ENCODE data around the gene LRBA.
"Not testable (repeated sequence)": the region's sequence is repeated elsewhere in the genome, so short reads cannot be mapped to it uniquely, and the experiment has no call there.

Gene LRBA, protein sequence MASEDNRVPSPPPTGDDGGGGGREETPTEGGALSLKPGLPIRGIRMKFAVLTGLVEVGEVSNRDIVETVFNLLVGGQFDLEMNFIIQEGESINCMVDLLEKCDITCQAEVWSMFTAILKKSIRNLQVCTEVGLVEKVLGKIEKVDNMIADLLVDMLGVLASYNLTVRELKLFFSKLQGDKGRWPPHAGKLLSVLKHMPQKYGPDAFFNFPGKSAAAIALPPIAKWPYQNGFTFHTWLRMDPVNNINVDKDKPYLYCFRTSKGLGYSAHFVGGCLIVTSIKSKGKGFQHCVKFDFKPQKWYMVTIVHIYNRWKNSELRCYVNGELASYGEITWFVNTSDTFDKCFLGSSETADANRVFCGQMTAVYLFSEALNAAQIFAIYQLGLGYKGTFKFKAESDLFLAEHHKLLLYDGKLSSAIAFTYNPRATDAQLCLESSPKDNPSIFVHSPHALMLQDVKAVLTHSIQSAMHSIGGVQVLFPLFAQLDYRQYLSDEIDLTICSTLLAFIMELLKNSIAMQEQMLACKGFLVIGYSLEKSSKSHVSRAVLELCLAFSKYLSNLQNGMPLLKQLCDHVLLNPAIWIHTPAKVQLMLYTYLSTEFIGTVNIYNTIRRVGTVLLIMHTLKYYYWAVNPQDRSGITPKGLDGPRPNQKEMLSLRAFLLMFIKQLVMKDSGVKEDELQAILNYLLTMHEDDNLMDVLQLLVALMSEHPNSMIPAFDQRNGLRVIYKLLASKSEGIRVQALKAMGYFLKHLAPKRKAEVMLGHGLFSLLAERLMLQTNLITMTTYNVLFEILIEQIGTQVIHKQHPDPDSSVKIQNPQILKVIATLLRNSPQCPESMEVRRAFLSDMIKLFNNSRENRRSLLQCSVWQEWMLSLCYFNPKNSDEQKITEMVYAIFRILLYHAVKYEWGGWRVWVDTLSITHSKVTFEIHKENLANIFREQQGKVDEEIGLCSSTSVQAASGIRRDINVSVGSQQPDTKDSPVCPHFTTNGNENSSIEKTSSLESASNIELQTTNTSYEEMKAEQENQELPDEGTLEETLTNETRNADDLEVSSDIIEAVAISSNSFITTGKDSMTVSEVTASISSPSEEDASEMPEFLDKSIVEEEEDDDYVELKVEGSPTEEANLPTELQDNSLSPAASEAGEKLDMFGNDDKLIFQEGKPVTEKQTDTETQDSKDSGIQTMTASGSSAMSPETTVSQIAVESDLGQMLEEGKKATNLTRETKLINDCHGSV (N-terminal part only)

GRCh38 chr4:151014521-151015458, at the start of gene LRBA:
Gene LRBA (minus strand): TSS chr4:151015284. CDS start chr4:151014642, 642 bp downstream.
- peak; percentile 33 for DNase-seq

- not testable (repeated sequence) for DNase-seq
Measured at GRCh38 chr4:151063143-151063542, 48.1 kb upstream of the LRBA start.

DNA sequence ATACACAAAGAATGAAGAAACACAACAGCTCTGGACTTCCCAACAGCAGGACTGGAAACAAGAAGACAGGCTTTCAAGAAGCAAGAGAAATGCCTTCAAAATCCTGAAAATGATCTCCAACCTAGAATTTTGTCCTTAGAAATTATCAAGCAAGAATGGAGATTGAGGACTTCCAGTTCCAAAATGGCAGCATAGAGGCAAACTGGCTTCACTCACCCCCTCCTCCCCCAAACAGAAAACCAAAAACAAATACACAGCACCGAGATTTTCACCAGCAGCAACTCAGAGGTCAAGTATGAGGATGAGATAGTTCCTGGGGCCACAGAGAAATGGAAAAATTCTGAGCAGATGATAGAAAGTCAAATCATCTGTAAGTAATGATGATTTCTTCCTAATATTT, 40.5 kb upstream of the LRBA start:
- no peak for DNase-seq

DNA sequence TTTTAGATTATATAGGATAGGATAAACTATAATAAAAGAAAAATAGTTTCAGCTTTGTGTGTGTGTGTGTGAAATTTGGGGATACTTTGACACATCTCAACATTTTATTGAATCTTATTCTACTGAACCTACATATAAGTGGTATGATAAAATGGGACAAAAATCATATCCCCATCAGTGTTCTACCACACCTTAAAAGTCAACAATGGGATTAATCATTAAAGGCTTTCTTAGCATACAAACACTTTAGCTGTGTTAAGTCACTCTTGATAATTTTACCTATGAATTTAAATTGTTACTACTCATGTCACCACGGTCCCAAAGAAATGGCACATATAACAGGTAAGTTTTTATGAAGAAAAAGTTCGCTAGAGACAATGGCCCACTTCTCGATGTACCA, 37.7 kb upstream of the LRBA start:
- DNase-seq = no peak

- DNase-seq = no peak
Measured at GRCh38 chr4:151049430-151049884, 34.4 kb upstream of the LRBA start.

- no peak for DNase-seq
Measured at GRCh38 chr4:151048913-151049312, 33.8 kb upstream of the LRBA start.

DNA sequence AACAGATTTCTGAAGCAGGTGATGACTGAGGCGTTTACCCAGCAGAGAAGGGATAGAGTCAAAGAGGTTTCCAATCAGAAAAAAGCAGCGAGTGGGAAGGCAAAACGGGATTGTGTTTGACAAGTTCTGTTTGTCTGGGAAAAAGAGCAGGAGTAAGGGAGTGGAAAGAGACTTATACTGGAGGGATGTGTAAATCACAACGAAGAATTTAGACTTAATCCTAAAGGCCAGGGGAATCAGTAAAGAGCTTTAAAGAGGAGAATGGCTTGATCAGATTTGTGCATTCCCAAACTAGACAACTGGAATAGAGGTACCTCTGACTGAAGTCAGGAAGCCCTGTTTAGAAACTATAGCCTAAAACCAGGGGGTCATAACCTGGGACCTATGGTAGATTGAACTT, 31.5 kb upstream of the LRBA start:
- no peak for DNase-seq

GRCh38 chr4:151045907-151046306, 30.8 kb upstream of the LRBA start:
- DNase-seq = no peak

DNA sequence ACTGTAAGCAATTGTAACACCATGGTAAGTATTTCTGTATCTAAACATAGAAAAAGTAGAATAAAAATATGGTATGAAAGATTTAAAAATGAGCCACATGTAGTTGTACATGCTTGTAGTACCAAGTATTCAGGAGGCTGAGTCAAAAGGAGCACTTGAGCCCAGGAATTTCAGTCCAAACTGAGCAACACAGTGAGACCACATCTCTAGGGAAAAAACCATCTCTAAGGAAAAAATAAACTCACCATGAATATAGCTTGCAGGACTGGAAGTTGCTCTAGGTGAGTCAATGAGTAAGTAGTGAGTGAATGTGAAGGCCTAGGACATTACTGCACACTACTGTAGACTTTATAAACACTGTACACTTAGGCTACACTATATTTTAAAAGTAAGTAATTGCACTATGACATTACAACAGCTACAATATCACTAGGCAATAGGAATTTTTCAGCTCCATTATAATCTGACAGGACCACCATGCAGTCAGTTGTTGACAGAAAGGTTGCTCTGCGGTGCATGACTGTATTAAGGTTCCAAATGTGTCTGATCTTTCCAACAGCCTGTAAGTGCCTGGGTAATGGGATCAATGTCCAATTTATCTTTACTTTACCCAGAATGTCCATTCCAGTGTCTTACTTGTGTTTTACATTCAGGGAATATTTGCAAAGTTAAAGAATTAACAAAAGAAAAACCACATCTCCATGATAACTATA, 28.9 kb upstream of the LRBA start:
- peak; percentile 14 for DNase-seq

- DNase-seq = no peak
Measured at GRCh38 chr4:151039733-151040132, 24.6 kb upstream of the LRBA start.

- no peak for DNase-seq
Measured at GRCh38 chr4:151038452-151039157, 23.5 kb upstream of the LRBA start.

- DNase-seq = no peak
Measured at GRCh38 chr4:151035911-151036310, 20.8 kb upstream of the LRBA start.

DNA sequence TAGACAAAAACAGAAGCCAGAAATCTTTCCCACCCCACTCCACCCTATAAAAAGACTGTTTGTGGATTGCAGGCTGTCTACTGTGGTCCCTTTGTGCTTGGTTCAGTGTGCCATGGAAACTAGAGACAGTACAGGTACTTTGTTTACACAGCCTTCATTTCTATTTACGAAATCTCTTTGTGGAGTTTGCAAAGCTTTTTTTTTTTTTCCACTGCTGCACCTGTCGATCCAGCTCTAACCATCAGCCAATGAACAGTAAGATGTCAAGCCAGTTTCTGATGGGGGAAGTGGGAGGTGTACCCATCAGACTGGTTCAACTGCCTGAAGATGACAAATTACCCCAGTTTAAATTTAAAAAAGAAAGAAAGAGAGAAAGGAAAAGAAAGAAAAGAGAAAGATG, 20.2 kb upstream of the LRBA start:
- DNase-seq = no peak

GRCh38 chr4:151034829-151035228, 19.7 kb upstream of the LRBA start:
- no peak for DNase-seq

DNA sequence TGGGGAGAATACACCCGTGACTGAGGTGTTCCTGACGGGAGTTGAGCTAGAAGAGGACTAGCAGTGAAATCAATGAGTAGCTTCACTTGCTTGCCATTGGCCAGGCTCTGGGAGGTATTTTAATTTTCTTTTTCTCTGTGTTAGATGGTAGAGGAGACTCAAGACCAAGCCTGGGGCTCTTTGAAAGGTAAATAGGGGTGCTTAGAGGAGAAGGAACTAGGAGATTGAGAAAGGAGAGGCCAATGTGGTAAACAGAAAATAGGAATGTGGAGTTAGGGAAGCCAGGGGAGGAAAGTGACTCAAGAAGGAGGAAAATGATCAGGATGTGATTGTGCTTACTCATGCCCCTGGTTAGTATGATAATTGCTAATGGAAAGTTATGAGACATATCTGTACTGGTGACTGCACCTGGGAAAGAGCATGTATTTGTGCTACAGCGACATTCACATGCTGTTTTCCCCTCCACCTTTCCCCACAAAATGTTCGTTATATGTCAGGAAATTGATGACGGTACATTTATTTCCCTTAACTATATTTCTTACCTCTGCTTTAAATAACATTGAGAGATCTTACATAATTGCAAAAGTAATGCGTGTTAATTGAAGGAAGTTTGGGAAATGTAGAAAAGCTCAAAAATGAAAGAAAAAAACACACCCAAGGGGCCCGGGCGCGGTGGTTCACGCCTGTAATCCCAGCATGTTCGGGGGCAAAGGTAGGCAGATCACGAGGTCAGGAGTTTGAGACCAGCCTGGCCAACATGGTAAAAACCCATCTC, 16.9 kb upstream of the LRBA start:
- peak; percentile 69 for DNase-seq

GRCh38 chr4:151029537-151029936, 14.5 kb upstream of the LRBA start:
- no peak for DNase-seq

GRCh38 chr4:151029006-151029405, 13.9 kb upstream of the LRBA start:
- not testable (repeated sequence) for DNase-seq

DNA sequence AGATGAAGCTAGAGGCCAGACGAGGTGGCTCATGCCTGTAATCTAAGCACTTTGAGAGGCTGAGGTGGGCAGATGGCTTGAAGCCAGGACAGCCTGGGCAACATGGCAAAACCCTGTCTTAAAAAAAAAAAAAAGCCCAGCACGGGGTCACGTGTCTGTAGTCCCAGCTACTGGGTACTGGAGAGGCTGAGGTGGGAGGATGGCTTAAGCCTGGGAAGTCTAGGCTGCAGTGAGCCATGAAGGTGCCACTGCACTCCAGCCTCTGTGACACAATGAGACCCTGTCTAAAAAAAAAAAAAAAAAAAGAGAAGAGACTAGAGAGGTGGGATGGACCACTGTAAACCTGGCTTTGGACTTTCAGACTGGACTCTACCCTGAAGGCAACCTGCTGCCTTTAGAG, 10.7 kb upstream of the LRBA start:
- DNase-seq = no peak

GRCh38 chr4:151022586-151022985, 7.5 kb upstream of the LRBA start:
- DNase-seq = no peak

Measured in fibroblast of skin of right biceps (primary cell).